Panc1 (cell line): ENCODE measurements around the gene CORO2A.

Experiments
- POLR2AphosphoS5 ChIP-seq: IDR thresholded peaks from 2 replicates; pipeline ENCODE4 v1.6.1; 2012; ENCODE audit warnings: mild to moderate bottlenecking, low read depth, low read length, moderate library complexity
- SIN3A ChIP-seq: IDR thresholded peaks from 2 replicates; pipeline ENCODE4 v1.6.1; 2012; ENCODE audit warnings: low read depth, mild to moderate bottlenecking, low read length, moderate library complexity, borderline replicate concordance; ENCODE audit not compliant: insufficient read depth
- TCF7L2 ChIP-seq: IDR thresholded peaks from 2 replicates; pipeline ENCODE4 v1.6.1; 2011; ENCODE audit warnings: mild to moderate bottlenecking, low read depth, low read length, inconsistent platforms
- TF ChIP-seq, protein P1 (sequence below): fragments of 450-650 bp; IDR thresholded peaks from 2 replicates; pipeline ENCODE4 v1.5.1; 2017; ENCODE audit warnings: mild to moderate bottlenecking
- TF ChIP-seq, protein P2 (sequence below), 2 experiments: IDR thresholded peaks; 2 replicates each; pipeline ENCODE4 v1.6.1; 2011 to 2012; ENCODE audit warnings: low read depth in 2 of 2, control low read depth in 1 of 2, low read length in 1 of 2, mild to moderate bottlenecking in 1 of 2, moderate library complexity in 1 of 2; ENCODE audit not compliant: insufficient read depth in 1 of 2

DNA sequence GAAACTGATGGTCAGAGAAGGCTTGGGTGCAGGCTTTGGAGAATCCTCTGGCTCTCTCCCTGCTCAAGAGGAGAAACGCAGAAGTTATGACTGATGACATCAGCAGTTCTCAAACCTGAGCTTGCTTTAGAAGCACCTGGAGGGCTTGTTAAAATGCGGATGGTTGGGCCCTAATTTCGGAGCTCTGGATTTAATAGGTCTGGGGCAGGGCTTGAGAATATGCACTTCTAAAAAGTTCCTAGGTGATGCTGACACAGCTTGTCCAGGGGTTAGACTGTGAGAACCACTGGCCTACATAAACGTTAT, 36.6 kb upstream of the CORO2A start:
- TF ChIP-seq, protein P1, sequence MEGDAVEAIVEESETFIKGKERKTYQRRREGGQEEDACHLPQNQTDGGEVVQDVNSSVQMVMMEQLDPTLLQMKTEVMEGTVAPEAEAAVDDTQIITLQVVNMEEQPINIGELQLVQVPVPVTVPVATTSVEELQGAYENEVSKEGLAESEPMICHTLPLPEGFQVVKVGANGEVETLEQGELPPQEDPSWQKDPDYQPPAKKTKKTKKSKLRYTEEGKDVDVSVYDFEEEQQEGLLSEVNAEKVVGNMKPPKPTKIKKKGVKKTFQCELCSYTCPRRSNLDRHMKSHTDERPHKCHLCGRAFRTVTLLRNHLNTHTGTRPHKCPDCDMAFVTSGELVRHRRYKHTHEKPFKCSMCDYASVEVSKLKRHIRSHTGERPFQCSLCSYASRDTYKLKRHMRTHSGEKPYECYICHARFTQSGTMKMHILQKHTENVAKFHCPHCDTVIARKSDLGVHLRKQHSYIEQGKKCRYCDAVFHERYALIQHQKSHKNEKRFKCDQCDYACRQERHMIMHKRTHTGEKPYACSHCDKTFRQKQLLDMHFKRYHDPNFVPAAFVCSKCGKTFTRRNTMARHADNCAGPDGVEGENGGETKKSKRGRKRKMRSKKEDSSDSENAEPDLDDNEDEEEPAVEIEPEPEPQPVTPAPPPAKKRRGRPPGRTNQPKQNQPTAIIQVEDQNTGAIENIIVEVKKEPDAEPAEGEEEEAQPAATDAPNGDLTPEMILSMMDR: no peak
- no peak for TF ChIP-seq POLR2AphosphoS5
- no peak for TF ChIP-seq TCF7L2
- TF ChIP-seq, protein P2, sequence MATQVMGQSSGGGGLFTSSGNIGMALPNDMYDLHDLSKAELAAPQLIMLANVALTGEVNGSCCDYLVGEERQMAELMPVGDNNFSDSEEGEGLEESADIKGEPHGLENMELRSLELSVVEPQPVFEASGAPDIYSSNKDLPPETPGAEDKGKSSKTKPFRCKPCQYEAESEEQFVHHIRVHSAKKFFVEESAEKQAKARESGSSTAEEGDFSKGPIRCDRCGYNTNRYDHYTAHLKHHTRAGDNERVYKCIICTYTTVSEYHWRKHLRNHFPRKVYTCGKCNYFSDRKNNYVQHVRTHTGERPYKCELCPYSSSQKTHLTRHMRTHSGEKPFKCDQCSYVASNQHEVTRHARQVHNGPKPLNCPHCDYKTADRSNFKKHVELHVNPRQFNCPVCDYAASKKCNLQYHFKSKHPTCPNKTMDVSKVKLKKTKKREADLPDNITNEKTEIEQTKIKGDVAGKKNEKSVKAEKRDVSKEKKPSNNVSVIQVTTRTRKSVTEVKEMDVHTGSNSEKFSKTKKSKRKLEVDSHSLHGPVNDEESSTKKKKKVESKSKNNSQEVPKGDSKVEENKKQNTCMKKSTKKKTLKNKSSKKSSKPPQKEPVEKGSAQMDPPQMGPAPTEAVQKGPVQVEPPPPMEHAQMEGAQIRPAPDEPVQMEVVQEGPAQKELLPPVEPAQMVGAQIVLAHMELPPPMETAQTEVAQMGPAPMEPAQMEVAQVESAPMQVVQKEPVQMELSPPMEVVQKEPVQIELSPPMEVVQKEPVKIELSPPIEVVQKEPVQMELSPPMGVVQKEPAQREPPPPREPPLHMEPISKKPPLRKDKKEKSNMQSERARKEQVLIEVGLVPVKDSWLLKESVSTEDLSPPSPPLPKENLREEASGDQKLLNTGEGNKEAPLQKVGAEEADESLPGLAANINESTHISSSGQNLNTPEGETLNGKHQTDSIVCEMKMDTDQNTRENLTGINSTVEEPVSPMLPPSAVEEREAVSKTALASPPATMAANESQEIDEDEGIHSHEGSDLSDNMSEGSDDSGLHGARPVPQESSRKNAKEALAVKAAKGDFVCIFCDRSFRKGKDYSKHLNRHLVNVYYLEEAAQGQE (IDR thresholded peaks at IDR 0.05; ENCODE audit: insufficient read depth in 1 of 2, low read depth in 2 of 2, low read length in 1 of 2): no peak
- TF ChIP-seq SIN3A: no peak
